Choroid plexus epithelial cell (primary cell): ENCODE results near the gene HMGB1.

ENCODE experiments used
- DNase-seq: peaks from one replicate; pipeline ENCODE4 v3.0.0-alpha.2; 2010; ENCODE audit warnings: low read depth
- H3K4me3 ChIP-seq: 2 replicates; pipeline ENCODE4 v1.5.1; 2011; ENCODE audit warnings: low read depth, mild to moderate bottlenecking, control low read depth, low read length, moderate library complexity
- CTCF ChIP-seq: conservative IDR thresholded peaks from 2 replicates; pipeline ENCODE4 v1.5.1; 2011; ENCODE audit warnings: low read depth, mild to moderate bottlenecking, control low read depth, inconsistent platforms, low read length, moderate library complexity

HMGB1 gene

GRCh38 chr13:30499338-30499737 lies 33.6 kb upstream of the HMGB1 start:
- DNase-seq, result no peak
- no peak overlapping the region for H3K4me3 ChIP-seq
- no peak for TF ChIP-seq CTCF

- H3K4me3 ChIP-seq, result no peak overlapping the region
- TF ChIP-seq CTCF, result no peak
- no peak for DNase-seq
These were observed 30.4 kb upstream of the HMGB1 start for GRCh38 chr13:30496147-30496546.

- no peak for DNase-seq
- H3K4me3 ChIP-seq, result no peak overlapping the region
- no peak for TF ChIP-seq CTCF
These were observed 30.0 kb upstream of the HMGB1 start for GRCh38 chr13:30495746-30496145.

GRCh38 chr13:30493658-30494381 lies 28.1 kb upstream of the HMGB1 start:
- H3K4me3 ChIP-seq, result no peak overlapping the region
- TF ChIP-seq CTCF, result no peak
- DNase-seq, result no peak

- no peak for TF ChIP-seq CTCF
- no peak for DNase-seq
- H3K4me3 ChIP-seq, result no peak overlapping the region
These were observed 21.3 kb upstream of the HMGB1 start for GRCh38 chr13:30487075-30487470.

GRCh38 chr13:30486230-30487074 lies 20.7 kb upstream of the HMGB1 start:
- DNase-seq, result no peak
- H3K4me3 ChIP-seq, result no peak overlapping the region
- no peak for TF ChIP-seq CTCF
